GM12878 (cell line): ENCODE results near the gene TSTD2. TPM values are rescaled to one million over a fixed set of nuclear protein-coding genes. Genes with fewer than 3 reads are reported as not detected.

ENCODE experiments used
- ATAC-seq: fragments of 200-7000 bp; cut with Tn5 transposase; 3 replicates; pipeline ENCODE4 v1.9.1; 2020; ENCODE audit warnings: mild to moderate bottlenecking, moderate library complexity
- BruUV-seq: library from RNA; stranded (reverse); fragments of 400-500 nt; replicated peaks from 2 replicates; lab custom pipeline; 2021; lab: Mats Ljungman, UMichigan
- CTCF ChIA-PET: fragments of 300-600 bp; sonication (Branson Sonifier 250); formaldehyde crosslinking; extraction: SDS; loops from one replicate; lab custom pipeline; 2021; ENCODE audit warnings: inconsistent platforms; lab: Yijun Ruan, JAX
- POLR2A ChIA-PET: fragments of 350-600 bp; formaldehyde crosslinking; extraction: SDS; loops from one replicate; lab custom pipeline; 2021; ENCODE audit warnings: inconsistent platforms; lab: Charles Lee
- RAD21 ChIA-PET: fragments of 300-600 bp; sonication (Branson Sonifier 250); formaldehyde crosslinking; loops from one replicate; lab custom pipeline; 2023; ENCODE audit warnings: antibody characterized with exemption; ENCODE audit not compliant: unreplicated experiment; lab: Charles Lee
- SMC1A ChIA-PET: fragments of 300-600 bp; sonication (Branson Sonifier 250); formaldehyde crosslinking; loops from one replicate; lab custom pipeline; 2023; ENCODE audit not compliant: unreplicated experiment, uncharacterized antibody; lab: Charles Lee
- DNase-seq: peaks from one replicate; pipeline ENCODE4 v3.0.0-alpha.2; 2011; ENCODE audit warnings: low read depth, low spot score
- FAIRE-seq: peaks from 3 replicates; lab custom pipeline; 2011; peaks lifted over from hg19 to GRCh38; lab: Jason Lieb, UNC
- H2AFZ ChIP-seq: 2 replicates; pipeline ENCODE4 v1.6.0; 2011; ENCODE audit warnings: low read depth, low read length, control low read depth; ENCODE audit not compliant: control insufficient read depth
- H3K27ac ChIP-seq: 2 replicates; pipeline ENCODE4 v1.5.1; 2011; ENCODE audit warnings: control low read depth; ENCODE audit not compliant: control insufficient read depth, insufficient read depth
- H3K27me3 ChIP-seq, 2 experiments: replicated peaks in 1 of 2; 2 replicates each; pipeline versions ENCODE4 v1.6.0 to v1.6.1; 2011; ENCODE audit warnings: low read length in 1 of 2; ENCODE audit not compliant: control insufficient read depth in 2 of 2, insufficient read depth in 2 of 2
- H3K36me3 ChIP-seq, 2 experiments: 2 replicates each; pipeline ENCODE4 v1.5.1; 2011; ENCODE audit warnings: low read length in 1 of 2; ENCODE audit not compliant: control insufficient read depth in 2 of 2, insufficient read depth in 2 of 2
- H3K4me1 ChIP-seq: 2 replicates; pipeline ENCODE4 v1.6.1; 2011; ENCODE audit warnings: mild to moderate bottlenecking, low read length, moderate library complexity, mixed read lengths; ENCODE audit not compliant: control insufficient read depth, insufficient read depth
- H3K4me2 ChIP-seq: 2 replicates; pipeline ENCODE4 v1.6.0; 2011; ENCODE audit warnings: control low read depth; ENCODE audit not compliant: control insufficient read depth, insufficient read depth
- H3K4me3 ChIP-seq: fragments of 200-600 bp; sonication (generic); 2 replicates; pipeline ENCODE4 v1.5.1; 2016
- H3K79me2 ChIP-seq: 2 replicates; pipeline ENCODE4 v1.6.0; 2011; ENCODE audit warnings: low read length; ENCODE audit not compliant: control insufficient read depth, insufficient read depth
- H3K9ac ChIP-seq: 2 replicates; pipeline ENCODE4 v1.8.0; 2011; ENCODE audit warnings: low read length, control low read depth, mixed read lengths; ENCODE audit not compliant: control insufficient read depth, insufficient read depth
- H3K9me3 ChIP-seq: replicated peaks from 3 replicates; pipeline ENCODE4 v1.5.1; 2011; ENCODE audit warnings: mild to moderate bottlenecking, low read length; ENCODE audit not compliant: control insufficient read depth, insufficient read depth
- H4K20me1 ChIP-seq: 2 replicates; pipeline ENCODE4 v1.6.0; 2011; ENCODE audit not compliant: control insufficient read depth, insufficient read depth
- ASH2L ChIP-seq: fragments of 300-600, 200-600 bp; sonication (generic); IDR thresholded peaks from 2 replicates; pipeline ENCODE4 v1.6.1; 2017; ENCODE audit warnings: low read depth, mild to moderate bottlenecking, borderline replicate concordance
- BHLHE40 ChIP-seq, 2 experiments: fragments of 450-650 bp in 1 of 2; IDR thresholded peaks; 2 replicates each; pipeline ENCODE4 v1.6.1; 2011 to 2017; ENCODE audit warnings: low read depth in 2 of 2, borderline replicate concordance in 1 of 2, improper control_type of control experiment in 1 of 2, low read length in 1 of 2, mild to moderate bottlenecking in 1 of 2
- BRCA1 ChIP-seq: IDR thresholded peaks from 2 replicates; pipeline ENCODE4 v1.6.1; 2011; ENCODE audit warnings: low read depth, low read length, improper control_type of control experiment
- CBX5 ChIP-seq: sonication (generic); IDR thresholded peaks from 2 replicates; pipeline ENCODE4 v1.6.1; 2016; ENCODE audit warnings: low read depth, moderate library complexity, mild to moderate bottlenecking, inconsistent platforms
- CREB1 ChIP-seq: IDR thresholded peaks from 2 replicates; pipeline ENCODE4 v1.6.1; 2012; ENCODE audit warnings: low read depth, mild to moderate bottlenecking, inconsistent platforms
- HDAC2 ChIP-seq: fragments of 200-600 bp; sonication (generic); IDR thresholded peaks from 2 replicates; pipeline ENCODE4 v1.6.1; 2017
- IKZF1 ChIP-seq: fragments of 450-650 bp; conservative IDR thresholded peaks from 2 replicates; pipeline ENCODE4 v1.6.1; 2017; ENCODE audit warnings: antibody characterized with exemption, mild to moderate bottlenecking
- KLF5 ChIP-seq: fragments of 450-650 bp; IDR thresholded peaks from 2 replicates; pipeline ENCODE4 v1.6.1; 2014; ENCODE audit warnings: mild to moderate bottlenecking; ENCODE audit not compliant: partially characterized antibody
- SMAD1 ChIP-seq: fragments of 450-650 bp; IDR thresholded peaks from 2 replicates; pipeline ENCODE4 v1.6.1; 2018; ENCODE audit warnings: mild to moderate bottlenecking, low read depth; ENCODE audit not compliant: partially characterized antibody
- SREBF1 ChIP-seq: IDR thresholded peaks from 2 replicates; pipeline ENCODE4 v1.6.1; 2012; ENCODE audit warnings: mild to moderate bottlenecking, low read length
- ZBED1 ChIP-seq: IDR thresholded peaks from 2 replicates; pipeline ENCODE4 v1.6.1; 2016; ENCODE audit warnings: borderline replicate concordance
- ZNF207 ChIP-seq: fragments of 450-650 bp; IDR thresholded peaks from 2 replicates; pipeline ENCODE4 v1.6.1; 2014; ENCODE audit warnings: antibody characterized with exemption, mild to moderate bottlenecking, borderline replicate concordance
- ZNF24 ChIP-seq: fragments of 450-650 bp; IDR thresholded peaks from 2 replicates; pipeline ENCODE4 v1.6.1; 2017; ENCODE audit warnings: antibody characterized with exemption, mild to moderate bottlenecking
- WGBS: methylation state at CpG from one replicate; pipeline ENCODE4 v1.1.6; 2016; ENCODE audit warnings: low lambda C conversion rate; ENCODE audit not compliant: insufficient replicate concordance, insufficient coverage; ENCODE audit errors: missing lambda C conversion rate; 5-methylcytosine and 5-hydroxymethylcytosine counted together
- in situ Hi-C: fragments of 300-500 bp; cut with MboI; formaldehyde crosslinking; loops from 9 replicates; pipeline ENCODE4 v1.14.3; 2018; ENCODE audit warnings: mixed read lengths
- intact Hi-C: fragments of 100-400 bp; cut with micrococcal nuclease; formaldehyde crosslinking; loops from one replicate; pipeline ENCODE4 v1.14.2; 2022; ENCODE audit not compliant: unreplicated experiment
- polyA plus RNA-seq, 11 experiments: library from polyadenylated mRNA; depleted of rRNA in 4 of 11; unstranded in 6 of 11; stranded (reverse) in 5 of 11; fragments of >200 nt; fragmentation: Nextera tagmentation in 4 of 11; fragmentation: Illumina TruSeq in 1 of 11; extraction: Ambion mirVana in 4 of 11; extraction: Trizol in 1 of 11; gene quantifications; 1 replicate in 1 of 11; 2 replicates in 10 of 11; pipeline versions ENCODE4 v1.2.1 to v1.2.3, GENCODE V29; 2011 to 2016; ENCODE audit warnings: inconsistent platforms in 2 of 11, missing spikeins in 2 of 11, low read depth in 1 of 11
- total RNA-seq, 4 experiments: library from RNA; depleted of rRNA in 3 of 4; stranded (reverse); fragments of >200 nt in 3 of 4; fragmentation: Illumina TruSeq in 1 of 4; extraction: Trizol in 1 of 4; gene quantifications; 2 replicates each; pipeline versions ENCODE4 v1.2.1 to v1.2.3, GENCODE V29; 2013 to 2021
- TF ChIP-seq, protein P1 (sequence below): IDR thresholded peaks from 2 replicates; pipeline ENCODE4 v1.6.1; 2012; ENCODE audit warnings: low read depth, low read length, improper control_type of control experiment
- TF ChIP-seq, protein P2 (sequence below): IDR thresholded peaks from 2 replicates; pipeline ENCODE4 v1.6.1; 2012; ENCODE audit warnings: low read depth, low read length, improper control_type of control experiment
- TF ChIP-seq, protein P3 (sequence below): IDR thresholded peaks from 2 replicates; pipeline ENCODE4 v1.6.1; 2011; ENCODE audit warnings: low read depth, mild to moderate bottlenecking, low read length, moderate library complexity, borderline replicate concordance; ENCODE audit errors: extremely low read depth
- TF ChIP-seq, protein P4 (sequence below): fragments of 150-350 bp; IDR thresholded peaks from 2 replicates; pipeline ENCODE4 v1.6.1; 2016; ENCODE audit warnings: low read depth, low read length
- TF ChIP-seq, protein P5 (sequence below): fragments of 450-650 bp; IDR thresholded peaks from 2 replicates; pipeline ENCODE4 v1.6.1; 2016; ENCODE audit warnings: mild to moderate bottlenecking

TSTD2 gene
- total and polyA plus RNA-seq, 10 of the 15 experiments (the other 5 are each of a cell fraction or from before 2014, with no cell fraction given), result 5.0 to 30.6 (median 14.1) TPM

DNA sequence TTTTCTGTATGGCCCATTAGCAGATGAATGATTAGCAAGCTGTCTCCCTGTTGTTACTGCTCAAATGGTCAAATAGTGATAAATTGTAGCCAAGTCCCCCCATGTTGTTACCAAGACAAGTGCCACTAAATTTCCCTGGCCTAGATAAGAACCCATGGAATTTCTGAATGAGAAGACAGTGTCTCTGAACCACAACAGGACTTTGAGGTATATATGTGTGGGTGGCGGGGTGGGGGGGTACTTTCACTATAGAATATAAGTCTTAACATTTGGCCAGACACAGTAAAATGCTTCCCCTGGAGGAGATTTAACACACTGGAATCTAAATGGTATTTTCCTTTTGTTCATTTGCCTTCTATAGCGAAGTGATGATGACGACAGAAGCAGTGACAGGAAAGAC, 35.3 kb upstream of the TSTD2 start:
- in situ Hi-C loops, result no loop called here
- no peak for ATAC-seq
- no peaks in the 10 kb centered on the region for H3K27me3 ChIP-seq
- no peaks in the 10 kb centered on the region for H3K4me1 ChIP-seq
- H3K4me3 ChIP-seq, result no peak overlapping the region
- no peaks in the 10 kb centered on the region for H3K9me3 ChIP-seq
- H3K27ac ChIP-seq, result no peak overlapping the region
- TF ChIP-seq ZNF24 (no peak), HDAC2 (no peak), CBX5 (no peak), CREB1 (no peak), ASH2L (no peak), ZBED1 (no peak), BHLHE40 (IDR thresholded peaks at IDR 0.05; ENCODE audit: borderline replicate concordance in 1 of 2, low read depth in 2 of 2, low read length in 1 of 2) (no peak), SREBF1 (no peak), IKZF1 (no peak), KLF5 (no peak), BRCA1 (no peak), ZNF207 (no peak), SMAD1 (no peak)
- TF ChIP-seq, protein P1, sequence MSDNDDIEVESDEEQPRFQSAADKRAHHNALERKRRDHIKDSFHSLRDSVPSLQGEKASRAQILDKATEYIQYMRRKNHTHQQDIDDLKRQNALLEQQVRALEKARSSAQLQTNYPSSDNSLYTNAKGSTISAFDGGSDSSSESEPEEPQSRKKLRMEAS, result no peak
- TF ChIP-seq, protein P2, sequence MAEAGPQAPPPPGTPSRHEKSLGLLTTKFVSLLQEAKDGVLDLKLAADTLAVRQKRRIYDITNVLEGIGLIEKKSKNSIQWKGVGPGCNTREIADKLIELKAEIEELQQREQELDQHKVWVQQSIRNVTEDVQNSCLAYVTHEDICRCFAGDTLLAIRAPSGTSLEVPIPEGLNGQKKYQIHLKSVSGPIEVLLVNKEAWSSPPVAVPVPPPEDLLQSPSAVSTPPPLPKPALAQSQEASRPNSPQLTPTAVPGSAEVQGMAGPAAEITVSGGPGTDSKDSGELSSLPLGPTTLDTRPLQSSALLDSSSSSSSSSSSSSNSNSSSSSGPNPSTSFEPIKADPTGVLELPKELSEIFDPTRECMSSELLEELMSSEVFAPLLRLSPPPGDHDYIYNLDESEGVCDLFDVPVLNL, result no peak
- TF ChIP-seq, protein P3, sequence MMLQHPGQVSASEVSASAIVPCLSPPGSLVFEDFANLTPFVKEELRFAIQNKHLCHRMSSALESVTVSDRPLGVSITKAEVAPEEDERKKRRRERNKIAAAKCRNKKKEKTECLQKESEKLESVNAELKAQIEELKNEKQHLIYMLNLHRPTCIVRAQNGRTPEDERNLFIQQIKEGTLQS, result no peak
- TF ChIP-seq, protein P4, sequence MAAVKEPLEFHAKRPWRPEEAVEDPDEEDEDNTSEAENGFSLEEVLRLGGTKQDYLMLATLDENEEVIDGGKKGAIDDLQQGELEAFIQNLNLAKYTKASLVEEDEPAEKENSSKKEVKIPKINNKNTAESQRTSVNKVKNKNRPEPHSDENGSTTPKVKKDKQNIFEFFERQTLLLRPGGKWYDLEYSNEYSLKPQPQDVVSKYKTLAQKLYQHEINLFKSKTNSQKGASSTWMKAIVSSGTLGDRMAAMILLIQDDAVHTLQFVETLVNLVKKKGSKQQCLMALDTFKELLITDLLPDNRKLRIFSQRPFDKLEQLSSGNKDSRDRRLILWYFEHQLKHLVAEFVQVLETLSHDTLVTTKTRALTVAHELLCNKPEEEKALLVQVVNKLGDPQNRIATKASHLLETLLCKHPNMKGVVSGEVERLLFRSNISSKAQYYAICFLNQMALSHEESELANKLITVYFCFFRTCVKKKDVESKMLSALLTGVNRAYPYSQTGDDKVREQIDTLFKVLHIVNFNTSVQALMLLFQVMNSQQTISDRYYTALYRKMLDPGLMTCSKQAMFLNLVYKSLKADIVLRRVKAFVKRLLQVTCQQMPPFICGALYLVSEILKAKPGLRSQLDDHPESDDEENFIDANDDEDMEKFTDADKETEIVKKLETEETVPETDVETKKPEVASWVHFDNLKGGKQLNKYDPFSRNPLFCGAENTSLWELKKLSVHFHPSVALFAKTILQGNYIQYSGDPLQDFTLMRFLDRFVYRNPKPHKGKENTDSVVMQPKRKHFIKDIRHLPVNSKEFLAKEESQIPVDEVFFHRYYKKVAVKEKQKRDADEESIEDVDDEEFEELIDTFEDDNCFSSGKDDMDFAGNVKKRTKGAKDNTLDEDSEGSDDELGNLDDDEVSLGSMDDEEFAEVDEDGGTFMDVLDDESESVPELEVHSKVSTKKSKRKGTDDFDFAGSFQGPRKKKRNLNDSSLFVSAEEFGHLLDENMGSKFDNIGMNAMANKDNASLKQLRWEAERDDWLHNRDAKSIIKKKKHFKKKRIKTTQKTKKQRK, result no peak
- TF ChIP-seq, protein P5, sequence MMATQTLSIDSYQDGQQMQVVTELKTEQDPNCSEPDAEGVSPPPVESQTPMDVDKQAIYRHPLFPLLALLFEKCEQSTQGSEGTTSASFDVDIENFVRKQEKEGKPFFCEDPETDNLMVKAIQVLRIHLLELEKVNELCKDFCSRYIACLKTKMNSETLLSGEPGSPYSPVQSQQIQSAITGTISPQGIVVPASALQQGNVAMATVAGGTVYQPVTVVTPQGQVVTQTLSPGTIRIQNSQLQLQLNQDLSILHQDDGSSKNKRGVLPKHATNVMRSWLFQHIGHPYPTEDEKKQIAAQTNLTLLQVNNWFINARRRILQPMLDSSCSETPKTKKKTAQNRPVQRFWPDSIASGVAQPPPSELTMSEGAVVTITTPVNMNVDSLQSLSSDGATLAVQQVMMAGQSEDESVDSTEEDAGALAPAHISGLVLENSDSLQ, result no peak
- 76% methylated on average over 3 of the region's 3 CpGs for WGBS
- H3K36me3 ChIP-seq, result peaks cover 10 to 43% of the 10 kb centered on the region in 2 experiments
- H3K79me2 ChIP-seq, result no peaks in the 10 kb centered on the region
- POLR2A ChIA-PET, result no interaction called here
- no peaks in the 10 kb centered on the region for H4K20me1 ChIP-seq
- FAIRE-seq, result no peak
- no peak overlapping the region for H2AFZ ChIP-seq
- no TSS peak for BruUV-seq
- no peak for DNase-seq
- H3K9ac ChIP-seq, result no peak overlapping the region
- SMC1A ChIA-PET, result no interaction called here
- no peak overlapping the region for H3K4me2 ChIP-seq
- RAD21 ChIA-PET, result no interaction called here
- intact Hi-C loops, result no loop called here
- CTCF ChIA-PET, result no interaction called here
